SIG-M5 (cell line): ENCODE measurements around the gene INPP4A.

ENCODE experiments used
- DNase-seq: peaks from one replicate; lab custom pipeline; 2025; lab: John Stamatoyannopoulos, UW

The INPP4A gene

GRCh38 chr2:98514096-98514639 is 69.5 kb downstream of the INPP4A start:
- no peak for DNase-seq

DNA sequence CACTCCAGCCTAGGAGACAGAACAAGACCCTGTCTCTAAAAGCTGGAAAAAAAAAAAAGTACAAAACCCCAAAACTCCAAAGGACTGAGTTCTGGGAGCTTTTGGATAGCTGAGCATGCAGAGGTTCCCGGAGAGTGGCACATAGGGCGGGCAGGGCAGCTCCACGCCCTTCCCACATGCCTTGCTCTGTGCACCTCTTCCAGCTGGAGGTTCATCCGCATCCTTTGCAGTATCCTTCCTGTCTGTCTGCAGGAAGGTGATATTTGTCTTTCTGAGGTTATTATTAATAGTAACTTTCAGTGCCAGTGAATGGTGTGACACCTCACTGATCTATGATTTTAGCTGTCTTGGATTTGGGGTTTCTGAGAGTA is 70.2 kb downstream of the INPP4A start:
- no peak for DNase-seq

- no peak for DNase-seq
Measured at GRCh38 chr2:98515250-98515991, 70.8 kb downstream of the INPP4A start.

- DNase-seq = no peak
Measured at GRCh38 chr2:98516571-98516970, 71.9 kb downstream of the INPP4A start.

- no peak for DNase-seq
Measured at GRCh38 chr2:98517636-98518035, 73.0 kb downstream of the INPP4A start.

DNA sequence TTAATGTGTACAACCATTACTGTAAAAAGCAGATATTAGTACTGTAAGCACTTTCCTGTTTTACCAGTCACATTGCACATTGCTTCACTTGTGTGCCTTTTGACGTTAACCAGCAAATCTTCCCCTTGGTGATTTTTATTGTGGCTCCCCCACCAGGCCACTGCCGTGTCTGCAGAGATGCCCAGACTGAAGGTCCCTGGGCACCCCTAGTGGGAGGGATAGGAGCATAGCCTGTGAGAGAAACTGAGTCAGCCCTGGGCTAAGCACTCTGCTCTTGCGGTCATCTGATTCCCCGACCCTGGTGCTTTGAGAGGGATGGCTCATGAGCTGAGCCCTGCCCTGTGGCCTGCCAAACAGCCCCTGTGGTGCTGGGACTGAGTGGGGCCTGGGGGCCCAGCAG is 73.4 kb downstream of the INPP4A start:
- DNase-seq = no peak

DNA sequence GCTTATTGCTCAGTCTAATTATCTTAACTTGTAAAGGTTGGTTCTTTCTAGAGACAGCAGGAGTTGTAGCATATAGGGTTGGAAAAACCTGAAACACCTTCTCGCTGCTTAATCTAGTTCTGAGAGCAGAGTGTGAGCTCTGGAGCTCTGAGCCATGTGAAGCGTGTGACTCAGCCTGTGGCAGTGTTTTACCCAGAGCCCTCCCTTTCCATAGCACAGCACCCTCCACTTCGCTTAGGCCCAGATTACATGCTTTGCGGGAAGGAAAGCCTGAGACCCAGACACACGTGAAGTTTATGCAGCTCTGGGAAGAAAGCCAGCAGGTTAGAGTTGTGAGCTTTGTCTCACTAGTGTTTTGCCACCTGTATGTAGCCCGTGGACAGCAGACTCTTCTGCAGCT is 74.5 kb downstream of the INPP4A start:
- no peak for DNase-seq

DNA sequence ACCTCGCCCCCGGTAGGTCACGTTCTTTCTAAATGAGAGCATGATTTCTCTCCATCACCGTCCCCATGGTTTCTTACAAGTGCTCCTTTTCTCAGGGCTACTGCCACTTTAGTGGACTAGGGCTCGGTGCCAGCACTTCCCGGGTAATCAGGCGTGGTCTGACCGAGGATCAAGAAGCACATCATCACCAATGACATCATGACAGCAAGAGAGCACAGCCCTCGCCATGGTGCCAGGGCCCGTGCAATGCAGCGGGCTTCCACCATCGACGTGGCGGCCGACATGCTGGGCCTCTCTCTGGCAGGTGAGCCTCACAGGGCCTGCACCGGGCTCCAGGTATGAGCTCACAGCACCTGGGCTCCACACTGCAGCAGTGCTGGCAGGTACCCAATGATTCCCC is 75.2 kb downstream of the INPP4A start:
- no peak for DNase-seq

DNA sequence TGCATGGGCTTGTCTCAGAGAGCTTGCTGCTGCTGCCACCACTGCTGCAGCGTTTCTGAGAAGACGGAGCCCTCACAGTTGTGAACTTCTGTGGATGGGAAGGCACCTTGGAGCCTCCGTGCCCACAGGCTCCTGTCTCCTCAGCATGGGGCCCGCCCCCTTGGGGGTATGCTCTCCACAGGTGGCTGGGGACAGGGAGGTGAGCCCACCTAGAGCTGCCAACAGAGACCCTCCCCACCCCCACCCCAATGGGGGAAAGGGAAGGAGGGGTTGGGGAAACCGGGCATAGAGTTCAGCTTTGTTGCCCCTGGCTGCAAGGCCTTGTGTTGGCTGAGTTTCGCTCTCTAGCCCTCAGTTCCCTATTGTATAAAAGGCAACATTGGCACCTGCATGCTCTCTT is 76.1 kb downstream of the INPP4A start:
- no peak for DNase-seq

DNA sequence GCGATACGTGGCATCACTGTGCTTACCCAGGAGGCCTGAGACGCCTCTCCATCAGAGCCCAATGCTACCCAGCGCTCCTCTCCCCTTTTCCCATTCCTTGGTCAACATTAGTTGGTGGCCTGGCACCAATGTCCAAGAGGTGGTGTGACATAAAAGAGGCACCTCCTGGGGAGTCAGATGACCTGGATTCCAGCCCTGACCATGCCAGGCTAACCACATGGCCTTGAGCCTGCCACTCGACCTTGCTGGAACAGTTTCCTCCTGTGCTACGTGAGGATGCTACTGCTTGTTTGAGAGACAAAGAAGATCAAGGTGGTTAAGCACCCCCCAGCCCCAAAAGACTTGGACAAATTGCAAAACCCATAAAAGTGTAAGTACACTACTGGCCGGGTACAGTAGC is 76.6 kb downstream of the INPP4A start:
- no peak for DNase-seq

DNA sequence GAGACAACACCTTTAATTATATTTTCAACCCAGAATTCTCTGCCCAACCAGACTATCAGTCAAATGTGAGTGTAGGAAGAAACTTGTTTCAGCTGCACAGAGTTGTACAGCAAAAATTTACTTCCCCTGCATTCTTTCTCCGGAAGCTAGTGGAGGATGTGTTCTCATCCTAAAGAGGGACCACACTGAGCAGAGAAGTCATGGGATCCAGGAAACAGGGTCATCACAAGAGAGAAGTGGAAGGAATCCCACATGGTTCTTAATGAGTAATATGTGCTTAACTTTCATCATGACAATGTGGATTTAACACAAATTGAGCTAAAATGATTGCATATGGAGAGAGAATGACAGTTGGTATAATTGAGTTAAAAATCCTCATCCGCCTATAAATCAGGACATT is 78.2 kb downstream of the INPP4A start:
- DNase-seq = no peak

DNA sequence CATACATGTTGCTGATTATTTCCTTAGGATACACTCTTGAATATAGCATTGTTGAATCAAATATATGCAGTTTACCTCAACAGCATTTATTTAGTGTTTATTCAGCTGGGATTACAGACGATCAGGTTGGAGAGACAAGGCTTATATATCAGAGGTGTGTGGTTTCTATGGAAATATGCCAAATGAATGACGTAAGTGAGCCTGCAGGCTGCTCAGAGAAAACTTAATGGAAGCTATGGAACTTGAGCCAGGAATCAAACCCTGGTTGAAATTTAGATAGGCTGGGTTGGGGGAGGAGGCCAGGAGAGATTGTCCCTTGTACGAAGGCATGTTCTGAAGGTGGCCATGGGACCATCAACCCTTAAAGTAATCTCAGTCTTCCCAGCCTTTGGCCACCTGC is 79.5 kb downstream of the INPP4A start:
- no peak for DNase-seq

GRCh38 chr2:98528349-98528748 is 83.7 kb downstream of the INPP4A start:
- DNase-seq = no peak

DNA sequence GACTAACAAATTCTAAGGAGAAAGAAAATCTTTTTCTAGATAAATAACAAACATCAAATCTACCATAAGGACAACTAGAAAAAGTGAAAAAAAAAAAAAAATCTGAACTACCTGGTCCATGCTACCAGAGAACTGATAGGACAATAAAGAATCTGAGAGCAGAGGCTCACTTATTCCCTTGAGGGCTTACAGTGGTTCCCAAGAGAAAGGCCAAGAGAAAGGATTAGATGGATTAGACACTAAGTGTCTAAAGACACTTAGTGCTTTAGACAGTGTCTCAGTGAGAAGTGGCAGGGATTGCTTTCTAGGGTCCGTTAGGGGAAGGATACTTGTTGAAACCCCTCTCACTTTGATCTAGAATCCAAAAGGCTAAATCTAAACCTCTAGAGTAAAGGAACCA is 85.5 kb downstream of the INPP4A start:
- DNase-seq = no peak

GRCh38 chr2:98532756-98533155 is 88.1 kb downstream of the INPP4A start:
- DNase-seq = no peak

- DNase-seq = no peak
Measured at GRCh38 chr2:98533547-98533946, 88.9 kb downstream of the INPP4A start.

- DNase-seq = no peak
Measured at GRCh38 chr2:98534761-98535160, 90.1 kb downstream of the INPP4A start.

GRCh38 chr2:98535971-98536677 is 91.5 kb downstream of the INPP4A start:
- no peak for DNase-seq

- no peak for DNase-seq
Measured at GRCh38 chr2:98537390-98538126, 92.9 kb downstream of the INPP4A start.

GRCh38 chr2:98538280-98539041 is 93.8 kb downstream of the INPP4A start:
- no peak for DNase-seq

DNA sequence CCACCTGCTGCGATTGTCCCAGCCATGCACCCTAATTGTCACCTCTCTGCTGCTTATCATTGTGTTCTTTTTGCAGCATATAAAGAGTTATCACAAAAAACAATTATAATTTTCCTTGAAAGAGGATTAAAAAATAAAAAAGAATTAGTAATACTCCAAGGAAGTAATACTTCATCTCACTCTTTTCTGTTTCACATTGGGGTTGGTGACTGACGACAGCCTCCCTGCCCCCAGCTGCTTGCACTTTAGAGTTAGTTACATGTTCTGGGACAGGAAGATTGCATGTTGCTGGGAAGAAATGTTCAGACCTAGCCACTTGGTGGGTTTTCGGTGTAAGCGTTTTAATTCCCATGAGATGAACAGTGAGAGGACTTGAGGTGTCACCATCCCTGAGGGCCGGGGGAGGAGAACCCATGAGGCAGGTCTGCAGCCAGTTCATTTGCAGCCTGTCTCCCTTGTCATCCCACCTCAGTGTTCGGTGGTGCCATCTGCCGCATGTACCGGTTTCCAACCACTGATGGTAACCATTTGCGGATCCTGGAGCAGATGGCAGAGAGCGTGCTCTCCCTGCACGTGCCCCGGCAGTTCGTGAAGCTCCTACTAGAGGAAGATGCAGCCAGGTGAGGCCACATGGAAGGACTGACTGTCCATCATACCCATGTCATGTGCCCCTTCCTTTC is 94.5 kb downstream of the INPP4A start:
- no peak for DNase-seq

DNA sequence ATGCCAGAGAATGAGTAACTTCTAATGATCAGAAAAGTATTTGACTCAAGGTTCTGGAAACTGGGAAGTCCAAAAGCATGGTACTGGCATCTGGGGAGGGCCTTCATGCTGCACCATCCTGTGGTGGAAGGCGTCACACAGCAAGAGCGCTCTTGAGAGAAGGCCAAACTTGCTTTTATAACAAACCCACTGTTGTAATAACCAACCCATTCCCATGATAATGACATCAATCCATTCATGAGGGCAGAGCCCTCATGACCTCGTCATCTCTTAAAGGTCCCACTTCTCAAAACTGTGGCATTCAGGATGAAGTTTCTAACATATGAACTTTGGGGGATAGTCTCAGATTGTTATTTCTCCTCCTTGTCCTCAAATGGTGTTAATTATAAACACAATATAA is 95.9 kb downstream of the INPP4A start:
- DNase-seq = no peak
